GM18909 (cell line): ENCODE results near the gene CEMIP2.

Experiments
- ATAC-seq: cut with Tn5 transposase; IDR thresholded peaks from one replicate; pipeline ENCODE4 v1.9.1; 2021; ENCODE audit warnings: mild to moderate bottlenecking; ENCODE audit not compliant: unreplicated experiment, poor library complexity

CEMIP2 gene

DNA sequence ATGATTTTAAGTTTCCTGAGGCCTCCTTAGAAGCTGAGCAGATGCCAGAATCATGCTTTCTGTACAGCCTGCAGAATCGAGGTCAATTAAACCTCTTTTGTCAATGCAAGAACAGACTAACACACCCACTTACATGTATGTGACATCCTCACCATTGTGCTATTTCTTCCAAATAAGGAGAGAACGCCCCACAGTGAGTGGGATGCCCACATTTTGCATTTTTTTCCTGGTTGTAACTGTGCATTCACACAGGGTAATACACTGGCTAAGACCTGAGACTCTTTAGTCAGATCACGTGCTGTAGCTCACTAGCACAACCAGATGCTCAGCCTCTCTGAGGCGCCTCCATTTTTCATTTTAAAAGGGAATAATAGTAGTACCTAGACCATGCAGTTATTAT lies 4.4 kb upstream of the CEMIP2 start:
- ATAC-seq = no peak

GRCh38 chr9:71770170-71770569 lies 1.9 kb upstream of the CEMIP2 start:
- no peak for ATAC-seq

DNA sequence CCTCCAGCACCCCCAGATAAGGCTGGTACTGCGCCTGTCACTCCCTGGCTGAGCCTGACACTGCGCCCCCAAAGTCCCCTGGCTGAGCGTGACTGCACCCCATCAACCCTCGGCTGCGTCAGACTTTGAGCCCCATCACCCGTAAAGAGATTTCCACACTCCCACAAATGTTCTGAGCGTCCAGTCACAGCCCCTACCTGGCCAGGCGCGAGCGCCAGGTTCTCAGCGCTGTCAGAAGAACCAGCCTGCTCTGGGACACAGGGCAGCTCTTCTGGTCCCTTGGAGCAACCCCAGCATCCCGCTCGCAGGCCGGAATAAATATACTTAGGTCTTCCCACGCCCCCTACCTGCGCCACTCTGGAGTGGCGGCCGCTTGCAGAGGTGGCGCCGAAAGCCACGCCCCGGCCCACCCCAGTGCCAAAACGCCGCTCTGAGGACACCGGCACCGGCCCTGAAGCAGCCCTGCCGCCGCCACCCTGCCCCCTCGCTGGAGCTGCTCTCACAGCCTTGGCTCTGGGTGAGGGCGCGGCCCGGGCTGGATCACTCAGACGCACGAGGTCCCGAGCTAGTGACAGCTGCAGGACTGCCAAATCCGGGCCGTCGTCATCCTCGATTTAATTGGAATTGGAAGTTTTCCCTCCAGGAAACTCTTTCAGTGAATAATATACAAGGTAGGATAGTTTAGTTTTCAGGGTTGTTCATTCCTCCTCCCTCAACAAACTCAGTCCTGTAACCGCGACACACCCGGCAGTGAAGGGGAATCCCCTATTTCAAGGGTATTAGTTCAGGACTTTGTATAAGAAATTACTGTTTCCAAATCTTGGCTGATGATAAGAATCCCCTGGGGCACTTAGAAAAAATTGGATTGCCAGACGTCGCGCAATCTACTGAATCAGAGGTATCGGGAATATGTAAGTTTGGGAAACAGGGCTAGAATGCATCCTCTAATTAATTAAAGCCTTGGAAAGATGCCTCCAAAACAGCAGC lies 1.2 kb upstream of the CEMIP2 start:
- peak; percentile 51 for ATAC-seq

GRCh38 chr9:71767776-71768321 lies 464 bp downstream of the CEMIP2 start:
- no peak for ATAC-seq

- ATAC-seq = no peak
These were observed 1.0 kb downstream of the CEMIP2 start for GRCh38 chr9:71767163-71767775.

DNA sequence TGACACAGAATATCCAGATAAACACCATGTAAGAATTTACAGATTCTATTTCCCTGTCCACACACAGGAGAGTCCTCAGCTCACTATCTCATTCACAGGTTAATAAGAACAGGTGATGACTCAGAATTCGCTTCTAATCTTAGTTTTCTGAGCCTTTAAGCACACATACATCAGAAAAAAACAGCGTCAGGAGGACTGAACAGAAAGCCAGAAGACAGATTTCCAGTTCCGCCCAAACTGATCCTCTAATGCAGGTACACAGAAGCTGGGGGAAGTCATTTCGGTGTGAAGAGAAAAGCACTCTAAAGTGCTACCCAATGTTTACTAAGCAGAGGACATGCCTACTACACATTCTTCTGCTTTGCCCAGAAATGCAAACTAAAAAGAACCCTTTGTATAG lies 1.6 kb downstream of the CEMIP2 start:
- peak; percentile 22 for ATAC-seq

DNA sequence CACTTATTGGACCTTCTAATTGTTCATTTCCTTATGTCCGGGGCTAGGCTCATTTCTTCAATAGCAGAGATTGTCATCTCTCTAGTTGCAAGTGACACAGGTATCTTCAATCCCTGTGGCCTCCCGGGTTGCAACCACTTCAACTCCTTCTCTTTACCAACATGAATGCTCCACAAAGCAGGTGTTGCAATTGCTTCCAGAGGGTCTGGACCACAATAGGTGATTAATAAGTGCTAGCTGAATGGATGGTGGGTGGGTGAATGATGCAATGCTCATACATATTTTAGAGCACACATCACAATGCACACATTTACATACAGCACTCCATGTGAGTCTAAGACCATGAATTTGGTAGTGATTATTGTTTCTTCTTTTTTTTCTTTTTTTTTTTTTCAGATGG lies 2.6 kb downstream of the CEMIP2 start:
- ATAC-seq = no peak

- ATAC-seq = no peak
These were observed 3.4 kb downstream of the CEMIP2 start for GRCh38 chr9:71764891-71765290.

- no peak for ATAC-seq
These were observed 3.9 kb downstream of the CEMIP2 start for GRCh38 chr9:71764463-71764862.

GRCh38 chr9:71763832-71764231 lies 4.5 kb downstream of the CEMIP2 start:
- no peak for ATAC-seq

GRCh38 chr9:71762900-71763653 lies 5.2 kb downstream of the CEMIP2 start:
- ATAC-seq = no peak

DNA sequence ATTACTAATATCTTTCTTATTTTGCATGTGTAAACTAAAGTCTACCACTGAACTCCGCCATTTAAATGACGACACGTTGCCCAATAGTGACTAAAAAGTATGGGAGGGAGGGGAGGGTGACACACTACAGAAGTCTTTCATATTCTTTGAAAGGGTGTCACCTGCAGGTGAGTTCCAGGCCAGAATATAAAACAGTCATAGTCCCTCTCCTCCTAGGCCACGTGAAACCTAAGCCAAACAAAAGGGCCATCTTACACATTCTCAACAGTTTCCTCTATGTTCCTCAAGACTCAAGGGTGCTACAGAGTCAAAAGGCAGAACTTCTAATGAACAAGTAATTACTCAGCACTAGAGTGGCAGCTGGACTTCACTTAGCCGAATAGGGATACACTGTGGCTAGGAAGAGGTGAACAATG lies 6.4 kb downstream of the CEMIP2 start:
- no peak for ATAC-seq

- ATAC-seq = no peak
These were observed 7.4 kb downstream of the CEMIP2 start for GRCh38 chr9:71760901-71761300.

DNA sequence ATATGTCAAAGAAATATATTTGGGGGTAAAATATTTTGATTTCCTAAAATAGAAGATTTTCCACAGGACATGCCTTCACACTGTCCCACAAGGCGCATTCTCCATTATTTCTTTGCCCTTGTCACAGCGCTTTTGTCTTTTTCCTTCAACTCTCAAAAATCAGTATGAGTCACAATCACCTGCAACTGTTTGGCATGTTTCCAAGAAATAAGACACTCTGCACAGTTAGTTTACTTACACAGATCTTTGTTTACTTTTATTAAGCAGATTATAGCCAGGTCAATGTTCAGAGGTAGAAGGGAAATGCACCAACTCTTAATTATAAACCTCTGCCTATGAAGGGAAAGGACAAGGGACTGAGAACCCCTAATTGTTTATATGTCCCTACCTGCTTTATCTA lies 9.5 kb downstream of the CEMIP2 start:
- ATAC-seq = no peak

GRCh38 chr9:71758277-71758676 lies 10.0 kb downstream of the CEMIP2 start:
- ATAC-seq = no peak

- ATAC-seq = no peak
These were observed 11.6 kb downstream of the CEMIP2 start for GRCh38 chr9:71756753-71757152.

GRCh38 chr9:71755869-71756268 lies 12.4 kb downstream of the CEMIP2 start:
- ATAC-seq = no peak

DNA sequence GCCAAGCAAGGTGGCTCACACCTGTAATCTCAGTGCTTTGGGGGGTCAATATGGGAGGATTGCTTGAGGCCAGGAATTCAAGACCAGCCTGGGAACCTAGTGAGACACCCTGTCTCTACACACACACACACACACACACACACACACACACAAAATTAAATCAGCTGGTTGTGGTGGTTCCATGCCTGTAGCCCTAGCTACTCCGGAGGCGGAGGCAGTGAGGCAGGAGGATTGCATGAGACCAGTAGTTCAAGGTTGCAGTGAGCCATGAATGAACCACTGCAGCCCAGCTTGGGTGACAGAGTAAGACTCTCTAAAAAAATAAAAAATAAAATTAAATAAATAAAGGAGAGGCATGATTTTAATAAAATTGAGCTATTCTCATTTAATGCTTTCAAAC lies 13.1 kb downstream of the CEMIP2 start:
- no peak for ATAC-seq

DNA sequence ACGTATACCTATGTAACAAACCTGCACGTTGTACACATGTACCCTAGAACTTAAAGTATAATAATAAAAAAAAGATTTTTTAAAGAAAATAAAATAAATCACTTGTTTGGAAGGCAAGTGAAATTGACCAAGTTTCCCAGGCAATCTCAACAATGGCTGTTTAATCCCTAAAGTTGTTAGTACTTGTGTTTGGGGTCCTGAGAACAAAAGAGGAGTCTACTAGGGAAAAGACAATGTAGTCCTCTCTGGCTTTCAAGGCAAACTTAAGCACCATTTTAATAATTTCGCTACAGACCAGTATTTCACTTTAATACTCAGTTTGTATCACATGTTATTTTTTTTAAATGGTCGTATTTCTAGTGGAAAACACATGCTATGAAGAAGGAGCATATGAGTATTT lies 14.2 kb downstream of the CEMIP2 start:
- no peak for ATAC-seq

- no peak for ATAC-seq
These were observed 15.4 kb downstream of the CEMIP2 start for GRCh38 chr9:71752928-71753327.

DNA sequence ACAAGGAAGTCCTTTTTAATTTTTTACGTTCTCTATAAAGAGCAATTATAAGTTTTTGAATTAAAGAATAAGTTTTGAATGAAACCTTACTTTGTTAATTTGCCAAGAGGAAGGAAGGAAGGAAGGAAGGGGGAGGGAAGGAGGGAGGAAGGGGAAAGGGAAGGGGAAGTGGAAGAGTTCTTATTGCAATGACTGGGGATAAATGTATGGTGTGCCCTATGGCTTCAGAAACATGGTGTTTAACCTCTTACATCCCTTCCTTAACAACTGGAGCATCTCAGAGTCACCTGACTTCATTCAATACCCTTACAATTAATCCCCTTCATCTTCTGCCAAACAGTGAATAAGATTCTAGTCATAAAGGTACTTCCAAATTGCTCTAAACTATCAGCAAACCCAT lies 16.0 kb downstream of the CEMIP2 start:
- ATAC-seq = no peak
